Upper lobe of right lung (tissue), 1 donor: ENCODE measurements around the gene A2M. TPM values are rescaled to one million over a fixed set of nuclear protein-coding genes. Genes with fewer than 3 reads are reported as not detected.

Experiments
- ATAC-seq: fragments of 200-7000 bp; cut with Tn5 transposase; one replicate; pipeline ENCODE4 v1.9.1; 2020; ENCODE audit warnings: mild to moderate bottlenecking, moderate library complexity
- DNase-seq: peaks from one replicate; pipeline ENCODE4 v3.0.0-alpha.2; 2020
- H3K27ac ChIP-seq: fragments of 200-600 bp; one replicate; pipeline ENCODE4 v1.8.0; 2022
- H3K27me3 ChIP-seq: fragments of 200-600 bp; one replicate; pipeline ENCODE4 v1.8.0; 2022; ENCODE audit warnings: mild to moderate bottlenecking
- H3K36me3 ChIP-seq: fragments of 200-600 bp; one replicate; pipeline ENCODE4 v1.8.0; 2022
- H3K4me1 ChIP-seq: fragments of 200-600 bp; one replicate; pipeline ENCODE4 v1.8.0; 2022
- H3K4me3 ChIP-seq: fragments of 200-600 bp; one replicate; pipeline ENCODE4 v1.8.0; 2022; ENCODE audit warnings: mild to moderate bottlenecking
- H3K9me3 ChIP-seq: fragments of 200-600 bp; one replicate; pipeline ENCODE4 v1.8.0; 2022
- intact Hi-C: fragments of 100-400 bp; cut with DNase I; formaldehyde crosslinking; loops from one replicate; pipeline ENCODE4 v1.11.0; 2022
- total RNA-seq: library from RNA; stranded (reverse); fragmentation: NEBNext Ultra II Directional; extraction: Animal tissue kit (Norgen Biotek cat#: 25700); gene quantifications from one replicate; pipeline ENCODE4 v1.2.1, GENCODE V29; 2021
- TF ChIP-seq, protein P1 (sequence below): fragments of 200-600 bp; IDR thresholded peaks from one replicate; pipeline ENCODE4 v1.8.0; 2022; ENCODE audit warnings: antibody characterized with exemption
- donor health status: DM: no; HTN: yes; CAD: no; lungs with severe emphysema.

Gene A2M
- total RNA-seq, 1 donor from 2014 or later, result 2,772 TPM

DNA sequence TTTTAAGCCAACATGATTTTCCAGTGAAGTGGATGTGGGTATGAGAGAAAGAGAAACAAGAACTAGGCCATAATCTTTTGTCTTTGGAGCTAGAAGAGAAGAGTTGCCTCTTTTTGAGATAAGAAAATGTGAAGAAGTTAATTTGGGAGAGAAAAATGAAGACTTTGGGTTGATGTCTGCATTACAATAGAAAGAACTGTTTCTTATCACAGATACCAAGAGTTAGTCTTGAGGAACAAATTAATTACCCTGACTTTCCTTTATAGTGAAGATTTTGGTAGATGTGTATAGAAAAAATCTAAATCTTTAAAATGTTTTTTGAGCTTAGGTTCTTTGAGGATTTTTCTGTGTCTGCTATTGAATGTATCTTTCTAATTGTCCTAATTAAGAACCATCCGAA, 4.2 kb downstream of the A2M start:
- H3K36me3 ChIP-seq, result peaks cover 58% of the 10 kb centered on the region
- H3K9me3 ChIP-seq, result no peaks in the 10 kb centered on the region
- no peaks in the 10 kb centered on the region for H3K27me3 ChIP-seq
- ATAC-seq (no peak), DNase-seq (no peak)
- no peak overlapping the region for H3K27ac ChIP-seq
- TF ChIP-seq, protein P1, sequence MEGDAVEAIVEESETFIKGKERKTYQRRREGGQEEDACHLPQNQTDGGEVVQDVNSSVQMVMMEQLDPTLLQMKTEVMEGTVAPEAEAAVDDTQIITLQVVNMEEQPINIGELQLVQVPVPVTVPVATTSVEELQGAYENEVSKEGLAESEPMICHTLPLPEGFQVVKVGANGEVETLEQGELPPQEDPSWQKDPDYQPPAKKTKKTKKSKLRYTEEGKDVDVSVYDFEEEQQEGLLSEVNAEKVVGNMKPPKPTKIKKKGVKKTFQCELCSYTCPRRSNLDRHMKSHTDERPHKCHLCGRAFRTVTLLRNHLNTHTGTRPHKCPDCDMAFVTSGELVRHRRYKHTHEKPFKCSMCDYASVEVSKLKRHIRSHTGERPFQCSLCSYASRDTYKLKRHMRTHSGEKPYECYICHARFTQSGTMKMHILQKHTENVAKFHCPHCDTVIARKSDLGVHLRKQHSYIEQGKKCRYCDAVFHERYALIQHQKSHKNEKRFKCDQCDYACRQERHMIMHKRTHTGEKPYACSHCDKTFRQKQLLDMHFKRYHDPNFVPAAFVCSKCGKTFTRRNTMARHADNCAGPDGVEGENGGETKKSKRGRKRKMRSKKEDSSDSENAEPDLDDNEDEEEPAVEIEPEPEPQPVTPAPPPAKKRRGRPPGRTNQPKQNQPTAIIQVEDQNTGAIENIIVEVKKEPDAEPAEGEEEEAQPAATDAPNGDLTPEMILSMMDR, result no peak
- peak overlapping the region; percentile 60 for H3K4me3 ChIP-seq
- intact Hi-C loops, result no loop called here
- no peaks in the 10 kb centered on the region for H3K4me1 ChIP-seq

DNA sequence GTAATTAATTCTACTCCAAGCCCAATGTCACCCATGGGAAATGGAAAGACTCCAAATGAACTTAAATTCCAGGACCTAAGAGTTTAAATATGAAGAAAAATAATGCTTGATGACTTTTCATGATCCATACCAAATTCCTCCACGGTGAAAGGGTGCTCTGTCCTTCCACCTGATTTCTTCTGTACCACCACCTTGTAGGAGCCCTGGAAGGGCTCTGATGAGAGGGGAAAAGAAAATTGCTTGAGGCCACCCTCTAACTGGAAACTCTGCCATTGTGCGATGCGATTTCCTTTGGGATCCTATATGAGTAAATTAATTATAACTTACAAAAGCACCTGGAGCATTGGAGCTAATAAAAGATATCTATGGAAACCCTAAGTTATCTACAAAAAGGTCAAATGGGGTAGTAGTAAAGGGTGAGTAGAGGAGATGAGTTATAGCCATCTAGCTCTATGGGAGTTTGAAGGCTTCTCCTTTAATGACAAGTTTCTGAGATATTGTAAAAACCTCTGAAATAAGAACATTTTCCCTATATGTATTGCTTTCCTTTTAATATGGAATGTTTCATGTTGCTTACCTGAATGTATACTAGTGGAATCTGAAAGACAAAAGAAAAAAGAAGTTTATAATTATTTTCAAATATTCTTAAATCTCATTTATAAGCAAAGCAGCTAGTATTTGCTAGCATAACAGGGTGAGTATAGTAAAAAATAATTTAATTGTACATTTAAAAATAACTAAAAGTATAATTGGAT, 5.8 kb downstream of the A2M start:
- TF ChIP-seq, protein P1, result no peak
- intact Hi-C loops, result loop anchor here (5.0 kb wide), 1 partner anchor 38 kb away; no protein-coding TSS in a partner anchor
- Histone ChIP-seq H3K27ac (no peak overlapping the region), H3K4me3 (peak overlapping the region; percentile 2), H3K4me1 (no peaks in the 10 kb centered on the region), H3K36me3 (peaks cover 74% of the 10 kb centered on the region), H3K9me3 (no peaks in the 10 kb centered on the region), H3K27me3 (no peaks in the 10 kb centered on the region)
- DNase-seq (no peak), ATAC-seq (no peak)

DNA sequence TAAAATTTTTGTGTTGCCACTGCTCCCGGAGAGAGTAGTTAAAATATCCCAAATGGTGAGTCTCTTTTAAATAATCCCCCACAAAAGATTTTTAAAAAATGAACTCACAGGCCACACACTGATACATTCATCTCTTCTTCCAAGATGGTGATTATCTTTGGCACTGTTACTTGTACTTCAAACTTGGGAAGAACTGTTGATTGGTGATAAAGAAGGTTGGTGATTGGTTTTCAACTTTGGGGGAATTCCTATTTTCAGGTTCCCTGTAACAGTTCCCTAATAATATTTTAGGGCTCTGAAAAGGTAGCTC, 6.6 kb downstream of the A2M start:
- ATAC-seq (no peak), DNase-seq (no peak)
- Histone ChIP-seq H3K36me3 (peaks cover 82% of the 10 kb centered on the region), H3K9me3 (no peaks in the 10 kb centered on the region), H3K27me3 (no peaks in the 10 kb centered on the region), H3K27ac (no peak overlapping the region), H3K4me1 (no peaks in the 10 kb centered on the region), H3K4me3 (no peak overlapping the region)
- intact Hi-C loops, result loop anchor here (5.0 kb wide), 1 partner anchor 37 kb away; no protein-coding TSS in a partner anchor
- TF ChIP-seq, protein P1, result no peak

DNA sequence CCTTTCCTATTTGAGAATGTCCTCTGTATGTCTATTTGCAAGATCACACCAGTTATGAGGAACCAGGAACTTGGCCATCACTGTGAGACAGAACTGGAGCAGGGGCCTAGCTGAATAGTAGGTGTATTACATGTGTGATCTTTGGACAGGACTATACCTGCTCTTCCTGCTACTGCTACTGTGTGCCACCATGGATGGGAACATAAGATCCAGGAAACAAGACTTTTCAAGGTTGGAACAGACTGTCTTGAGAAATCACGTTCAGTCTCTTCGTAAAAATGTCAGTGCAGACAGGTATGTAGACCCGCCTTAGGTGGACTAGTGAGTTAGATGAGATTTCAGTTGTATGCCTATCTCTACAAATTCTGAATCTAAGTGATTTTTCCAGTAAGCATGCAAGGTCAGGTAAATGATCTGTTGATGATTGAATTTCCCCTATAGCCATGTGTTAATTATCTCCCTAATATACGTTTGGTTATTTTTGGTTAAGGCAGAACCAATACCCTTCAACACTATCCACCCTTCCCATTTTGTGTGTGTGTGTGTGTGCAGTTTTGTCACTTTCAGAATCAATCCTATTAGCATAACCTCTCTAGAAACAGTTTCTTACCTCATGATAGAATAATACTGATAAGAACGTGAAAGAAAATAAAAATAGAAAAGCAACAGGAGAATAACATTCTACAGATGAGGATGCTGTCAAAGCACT, 7.1 kb downstream of the A2M start:
- intact Hi-C loops, result loop anchor here (5.0 kb wide), 1 partner anchor 36 kb away; no protein-coding TSS in a partner anchor
- no peaks in the 10 kb centered on the region for H3K27me3 ChIP-seq
- TF ChIP-seq, protein P1, result no peak
- ATAC-seq (no peak), DNase-seq (no peak)
- H3K36me3 ChIP-seq, result peaks cover 87% of the 10 kb centered on the region
- H3K9me3 ChIP-seq, result no peaks in the 10 kb centered on the region
- H3K27ac ChIP-seq, result no peak overlapping the region
- no peaks in the 10 kb centered on the region for H3K4me1 ChIP-seq
- no peak overlapping the region for H3K4me3 ChIP-seq

DNA sequence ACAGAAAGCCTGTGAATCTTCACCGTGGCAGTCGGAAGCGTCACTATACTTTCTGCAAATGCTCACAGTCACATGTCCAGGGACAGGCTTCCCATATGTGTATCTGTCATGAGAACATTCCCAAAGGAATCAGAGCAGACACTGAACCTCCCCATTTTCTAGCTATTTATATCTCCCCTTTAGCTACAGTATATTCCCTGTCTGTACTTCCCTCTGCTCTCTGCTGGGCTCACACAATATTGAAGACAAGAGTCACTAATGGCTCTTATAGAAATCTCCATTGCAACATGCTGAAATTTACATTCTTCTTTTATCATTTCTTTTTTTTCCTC, 8.2 kb downstream of the A2M start:
- TF ChIP-seq, protein P1, result no peak
- H3K4me3 ChIP-seq, result no peak overlapping the region
- no peaks in the 10 kb centered on the region for H3K9me3 ChIP-seq
- no peaks in the 10 kb centered on the region for H3K4me1 ChIP-seq
- intact Hi-C loops, result loop anchor here (5.0 kb wide), 1 partner anchor 35 kb away; no protein-coding TSS in a partner anchor
- DNase-seq (no peak), ATAC-seq (no peak)
- peaks cover 92% of the 10 kb centered on the region for H3K36me3 ChIP-seq
- no peak overlapping the region for H3K27ac ChIP-seq
- H3K27me3 ChIP-seq, result no peaks in the 10 kb centered on the region
